GM18868 (cell line): ENCODE data around the gene NPIPA1.
A peak's percentile ranks its signal among the peaks of the same experiment; 100 is the strongest.
"Not testable (repeated sequence)": the region's sequence is repeated elsewhere in the genome, so short reads cannot be mapped to it uniquely, and the experiment has no call there.

ENCODE experiments used
- ATAC-seq: cut with Tn5 transposase; IDR thresholded peaks from one replicate; pipeline ENCODE4 v1.9.1; 2021; ENCODE audit warnings: mild to moderate bottlenecking, moderate library complexity; ENCODE audit not compliant: unreplicated experiment

Gene NPIPA1

GRCh38 chr16:14930246-14930645, 7.0 kb upstream of the NPIPA1 start:
- ATAC-seq, result not testable (repeated sequence)

- ATAC-seq, result not testable (repeated sequence)
These were observed 6.3 kb upstream of the NPIPA1 start for GRCh38 chr16:14930971-14931370.

GRCh38 chr16:14932581-14933375, 4.5 kb upstream of the NPIPA1 start:
- not testable (repeated sequence) for ATAC-seq

- ATAC-seq, result not testable (repeated sequence)
These were observed 751 bp downstream of the NPIPA1 start for GRCh38 chr16:14937994-14938393.

GRCh38 chr16:14942686-14943085, 5.4 kb downstream of the NPIPA1 start:
- not testable (repeated sequence) for ATAC-seq

- no peak for ATAC-seq
These were observed 18.4 kb downstream of the NPIPA1 start for GRCh38 chr16:14955546-14956231.

GRCh38 chr16:14957576-14958322, 20.5 kb downstream of the NPIPA1 start:
- no peak for ATAC-seq

GRCh38 chr16:14958323-14958600, 21.0 kb downstream of the NPIPA1 start:
- ATAC-seq, result no peak

GRCh38 chr16:14958970-14959369, 21.7 kb downstream of the NPIPA1 start:
- ATAC-seq, result no peak

- no peak for ATAC-seq
These were observed 24.4 kb downstream of the NPIPA1 start for GRCh38 chr16:14961405-14962186.

- ATAC-seq, result no peak
These were observed 26.3 kb downstream of the NPIPA1 start for GRCh38 chr16:14963281-14964173.

- no peak for ATAC-seq
These were observed 28.1 kb downstream of the NPIPA1 start for GRCh38 chr16:14965328-14965727.

GRCh38 chr16:14969795-14970194, 32.6 kb downstream of the NPIPA1 start:
- not testable (repeated sequence) for ATAC-seq

GRCh38 chr16:14971621-14972228, 34.5 kb downstream of the NPIPA1 start:
- not testable (repeated sequence) for ATAC-seq

- not testable (repeated sequence) for ATAC-seq
These were observed 36.6 kb downstream of the NPIPA1 start for GRCh38 chr16:14973785-14974322.

- ATAC-seq, result not testable (repeated sequence)
These were observed 37.0 kb downstream of the NPIPA1 start for GRCh38 chr16:14974331-14974655.

GRCh38 chr16:14974656-14975417, 37.6 kb downstream of the NPIPA1 start, which contains the start of gene PDXDC1:
Gene PDXDC1, plus strand, starts transcription at chr16:14975026. Its CDS starts 174 bp downstream, at chr16:14975200.
- ATAC-seq, result peak; percentile 94

- not testable (repeated sequence) for ATAC-seq
These were observed 38.4 kb downstream of the NPIPA1 start for GRCh38 chr16:14975418-14976194.
